GM20000 (cell line): ENCODE measurements around the gene SGPL1.

Source experiments
- DNase-seq: peaks from one replicate; pipeline ENCODE4 v3.0.0; 2012; ENCODE audit warnings: low spot score
- TF ChIP-seq, protein P1 (sequence below): IDR thresholded peaks from 2 replicates; pipeline ENCODE4 v1.5.1; 2012; ENCODE audit warnings: mild to moderate bottlenecking, control low read depth; ENCODE audit errors: extremely low read depth, missing control alignments

Gene SGPL1

DNA sequence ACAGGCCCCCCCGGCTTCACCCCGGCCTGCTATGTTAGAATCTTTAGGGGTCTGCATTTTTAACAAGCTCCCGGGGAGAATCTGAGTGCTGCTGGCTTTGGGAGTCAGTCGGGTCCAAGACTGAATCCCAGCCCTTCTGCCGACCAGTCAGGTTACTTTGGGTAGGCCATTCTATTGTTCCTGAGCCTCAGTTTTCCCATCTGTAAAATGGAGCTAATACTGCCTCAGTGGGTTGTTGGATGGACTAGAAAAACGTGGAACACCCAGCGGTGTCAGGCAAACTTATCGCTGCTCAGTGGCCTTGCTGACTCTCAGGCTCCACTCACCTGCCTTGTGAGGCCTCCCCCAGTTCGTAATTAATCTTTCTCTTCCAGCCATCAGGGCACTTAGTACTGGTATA is 42.3 kb upstream of the SGPL1 start:
- TF ChIP-seq, protein P1, sequence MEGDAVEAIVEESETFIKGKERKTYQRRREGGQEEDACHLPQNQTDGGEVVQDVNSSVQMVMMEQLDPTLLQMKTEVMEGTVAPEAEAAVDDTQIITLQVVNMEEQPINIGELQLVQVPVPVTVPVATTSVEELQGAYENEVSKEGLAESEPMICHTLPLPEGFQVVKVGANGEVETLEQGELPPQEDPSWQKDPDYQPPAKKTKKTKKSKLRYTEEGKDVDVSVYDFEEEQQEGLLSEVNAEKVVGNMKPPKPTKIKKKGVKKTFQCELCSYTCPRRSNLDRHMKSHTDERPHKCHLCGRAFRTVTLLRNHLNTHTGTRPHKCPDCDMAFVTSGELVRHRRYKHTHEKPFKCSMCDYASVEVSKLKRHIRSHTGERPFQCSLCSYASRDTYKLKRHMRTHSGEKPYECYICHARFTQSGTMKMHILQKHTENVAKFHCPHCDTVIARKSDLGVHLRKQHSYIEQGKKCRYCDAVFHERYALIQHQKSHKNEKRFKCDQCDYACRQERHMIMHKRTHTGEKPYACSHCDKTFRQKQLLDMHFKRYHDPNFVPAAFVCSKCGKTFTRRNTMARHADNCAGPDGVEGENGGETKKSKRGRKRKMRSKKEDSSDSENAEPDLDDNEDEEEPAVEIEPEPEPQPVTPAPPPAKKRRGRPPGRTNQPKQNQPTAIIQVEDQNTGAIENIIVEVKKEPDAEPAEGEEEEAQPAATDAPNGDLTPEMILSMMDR: no peak

DNA sequence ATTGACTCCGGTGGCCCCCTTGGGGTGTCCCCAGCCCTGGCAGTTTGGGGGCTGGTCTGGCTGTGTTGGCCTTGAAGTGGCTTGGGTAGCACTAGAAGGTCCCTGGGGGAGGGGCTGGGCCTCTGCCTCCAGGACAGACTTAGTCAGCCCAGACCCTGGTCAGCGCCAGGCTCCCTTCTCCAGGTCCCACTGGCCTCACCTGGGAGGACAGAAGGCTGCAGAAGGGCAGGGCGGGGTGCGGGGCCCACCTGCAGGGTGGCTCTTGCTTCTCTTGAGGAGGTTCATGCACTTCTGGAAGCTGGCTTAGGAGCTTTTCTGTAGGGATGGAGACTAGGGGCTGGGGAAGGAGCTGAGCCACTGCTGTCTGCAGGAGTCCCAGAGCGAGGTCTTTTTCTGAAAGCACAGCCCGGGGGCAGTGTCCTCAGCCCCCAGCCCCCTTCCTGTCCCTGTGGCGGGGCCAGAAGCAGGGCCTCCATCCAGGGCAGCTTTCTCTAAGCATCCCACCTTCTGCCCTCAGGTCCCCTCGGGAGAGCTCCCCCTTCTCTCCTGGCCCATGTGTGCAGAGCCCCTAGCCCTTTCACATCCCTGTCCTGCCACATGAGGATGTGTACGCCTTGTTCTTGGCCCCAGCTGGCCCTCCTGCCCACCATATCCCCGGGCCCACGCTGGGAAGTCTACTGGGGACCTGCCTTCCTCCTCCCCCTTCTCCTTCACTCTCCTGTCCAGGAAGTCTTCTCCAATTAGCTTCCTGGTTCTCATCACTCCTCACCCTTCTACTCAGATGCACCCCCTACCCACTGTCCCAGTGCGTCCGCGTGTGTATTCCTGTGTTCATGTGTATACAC is 41.6 kb upstream of the SGPL1 start:
- no peak for DNase-seq
- TF ChIP-seq, protein P1: no peak

More for the DNA sequence above, 42.3 kb upstream of the SGPL1 start:
- DNase-seq: no peak

DNA sequence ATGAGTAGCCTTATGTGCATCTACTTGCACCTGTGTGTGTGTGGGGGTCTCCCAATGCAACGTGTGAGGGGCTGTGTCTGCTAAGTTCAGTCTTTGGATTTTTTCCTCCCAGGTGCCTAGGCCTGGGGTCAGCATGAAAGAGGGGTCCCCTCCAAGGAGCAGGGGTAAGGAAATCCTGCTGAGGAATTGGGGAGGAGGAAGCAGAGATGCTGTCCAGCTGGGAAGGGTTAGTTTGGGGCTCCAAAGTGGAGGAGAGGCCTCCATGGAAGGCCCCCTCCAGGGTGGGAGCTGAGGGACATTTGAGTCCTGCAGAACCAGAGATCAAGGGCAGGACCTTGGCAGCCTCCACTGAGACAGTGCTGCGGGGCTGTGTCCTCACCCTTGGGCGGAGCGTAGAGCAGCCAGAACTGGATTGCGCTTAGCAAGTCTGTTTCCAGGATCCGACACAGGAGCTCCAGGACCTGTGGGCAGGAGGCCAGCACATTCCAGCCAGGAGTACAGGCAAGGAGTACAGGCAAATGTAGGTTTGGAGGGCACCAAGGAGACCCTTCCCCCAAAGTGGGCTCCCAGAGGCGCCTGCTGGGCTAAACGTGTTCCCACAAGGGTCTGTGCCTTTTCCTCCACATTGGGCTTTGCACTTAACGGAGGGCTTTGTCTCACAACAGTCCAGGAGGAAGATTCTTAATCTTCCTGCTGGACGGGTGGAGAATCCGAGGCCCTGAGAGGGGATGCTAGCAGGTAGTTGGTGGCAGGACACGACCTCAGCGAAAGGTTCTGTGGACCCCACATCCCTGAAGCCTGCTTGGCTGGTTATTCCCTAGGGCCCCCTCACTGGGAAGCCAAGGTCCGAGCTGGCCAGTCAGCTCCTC is 40.7 kb upstream of the SGPL1 start:
- DNase-seq: no peak
- TF ChIP-seq, protein P1: no peak

DNA sequence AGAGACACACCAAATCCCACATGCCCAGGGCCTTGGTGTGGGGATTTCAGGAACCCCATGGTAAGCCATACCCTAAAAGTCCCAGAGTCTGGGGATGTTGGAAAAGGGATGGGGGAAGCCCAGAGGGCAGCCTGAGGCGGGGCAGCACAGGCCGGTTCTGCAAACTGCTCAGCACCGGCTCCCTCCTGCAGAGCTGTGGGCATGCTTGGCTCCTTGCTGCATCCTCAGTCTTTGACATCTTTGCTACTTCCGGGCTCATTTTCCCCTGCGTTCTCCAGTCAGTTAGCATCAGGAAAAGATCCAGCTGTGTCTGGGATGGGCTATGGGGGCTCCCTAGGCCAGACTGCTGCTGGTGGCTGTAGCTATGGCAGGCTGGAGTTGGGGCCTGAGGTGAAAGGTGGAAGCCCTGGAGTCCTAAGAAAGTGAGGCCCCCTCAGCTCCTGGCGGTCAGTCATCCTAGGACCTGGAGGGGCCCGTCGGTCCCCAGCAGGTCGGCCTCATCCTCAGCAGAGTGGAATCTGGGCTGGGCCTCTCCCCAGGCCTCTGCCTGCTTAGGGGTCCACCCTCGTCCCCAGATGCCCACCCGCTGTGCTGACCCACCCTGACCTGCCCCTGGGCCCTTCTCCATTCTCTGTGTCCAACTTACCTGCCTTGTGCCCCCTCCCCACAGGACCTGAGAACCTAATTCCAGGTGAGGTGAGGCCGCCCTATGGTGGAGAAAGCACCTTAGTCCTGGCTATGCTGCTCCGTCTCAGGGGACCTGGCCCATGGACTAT is 39.9 kb upstream of the SGPL1 start:
- no peak for DNase-seq
- TF ChIP-seq, protein P1: no peak

DNA sequence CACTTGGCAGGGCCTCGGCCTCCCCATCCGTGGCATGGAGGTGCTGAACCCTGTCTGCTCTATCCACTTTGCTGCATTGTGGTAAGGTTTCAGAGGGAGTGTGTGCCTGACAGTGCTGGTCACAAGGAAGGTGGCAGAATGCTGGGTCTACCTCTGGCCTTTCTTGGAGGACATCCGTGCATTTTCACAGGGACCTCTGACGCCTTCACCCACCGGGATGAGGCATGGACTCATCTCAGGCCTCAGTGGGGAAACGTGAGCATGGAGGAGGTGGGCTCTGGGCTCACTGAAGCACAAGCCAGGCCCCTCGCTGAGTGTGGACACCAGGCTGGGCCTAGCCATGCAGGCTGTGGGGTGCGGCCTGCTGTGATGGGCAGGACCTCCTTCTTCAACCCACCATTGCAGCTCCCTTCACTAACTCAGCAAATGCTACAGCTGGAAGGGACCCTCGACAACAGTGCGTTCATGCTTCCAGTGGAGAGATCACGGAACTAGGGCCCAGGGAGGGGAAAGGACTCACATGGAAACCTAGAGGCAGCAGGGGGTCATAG is 39.2 kb upstream of the SGPL1 start:
- TF ChIP-seq, protein P1: no peak
- no peak for DNase-seq

DNA sequence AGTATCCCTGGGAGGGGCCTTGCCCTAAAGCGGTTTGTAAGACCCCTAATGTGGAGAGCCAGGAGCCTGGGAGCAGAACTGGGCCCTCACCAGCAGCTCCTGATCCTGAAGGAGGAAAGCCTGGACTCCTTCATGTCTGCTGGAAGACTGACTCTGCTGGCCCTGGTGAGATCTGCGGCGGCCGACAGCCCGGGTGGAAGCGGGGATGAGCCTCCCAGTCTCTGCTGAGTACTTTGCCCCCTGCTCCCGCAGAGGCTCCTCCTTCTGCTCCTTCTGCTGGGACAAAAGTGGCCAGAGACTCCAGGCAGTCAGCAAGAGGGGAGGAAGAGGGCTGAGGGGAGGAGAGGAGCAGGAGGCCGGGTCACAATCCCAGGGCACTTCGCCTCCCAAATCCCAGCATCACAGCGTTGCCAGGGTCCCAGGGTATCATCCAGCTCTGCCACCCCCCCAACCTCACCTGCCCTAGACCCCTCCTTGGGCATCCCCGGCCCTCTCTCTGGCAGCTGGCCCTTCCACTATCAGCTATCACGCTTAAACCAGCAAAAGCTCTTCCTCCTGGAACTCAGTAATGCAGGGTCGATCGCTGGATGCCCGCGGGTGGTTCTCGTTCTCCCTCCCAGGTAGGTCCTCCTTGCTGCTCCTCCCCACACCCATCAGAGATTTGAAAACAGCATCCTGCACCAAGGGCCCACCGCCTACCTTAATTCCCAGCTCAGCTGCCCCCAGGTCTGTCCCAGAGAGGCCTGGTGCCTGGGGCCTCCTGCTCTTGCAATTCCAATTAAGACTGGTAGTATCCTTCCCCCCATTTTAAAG is 38.5 kb upstream of the SGPL1 start:
- DNase-seq: no peak
- TF ChIP-seq, protein P1: no peak
